B cell (primary cell): ENCODE data around the gene DGKB. TPM values are rescaled to one million over a fixed set of nuclear protein-coding genes. Genes with fewer than 3 reads are reported as not detected.

Source experiments
- ATAC-seq: fragments of 200-7000 bp; cut with Tn5 transposase; one replicate; pipeline ENCODE4 v1.10.0; 2021; ENCODE audit warnings: low read depth, mild to moderate bottlenecking, moderate number of reproducible peaks, moderate library complexity
- CTCF ChIA-PET: fragments of 350-600 bp; sonication (Branson Sonifier 250); formaldehyde crosslinking; loops from one replicate; lab custom pipeline; 2021; ENCODE audit warnings: antibody characterized with exemption, inconsistent platforms; lab: Charles Lee
- POLR2A ChIA-PET: fragments of 350-600 bp; sonication (Branson Sonifier 250); formaldehyde crosslinking; loops from one replicate; lab custom pipeline; 2021; ENCODE audit warnings: antibody characterized with exemption; lab: Charles Lee
- DNase-seq: peaks from one replicate; pipeline ENCODE4 v3.0.0; 2013
- H2AFZ ChIP-seq: 2 replicates; pipeline ENCODE4 v1.6.1; 2012; ENCODE audit warnings: mild to moderate bottlenecking, low read depth, low read length; ENCODE audit not compliant: insufficient read depth, poor library complexity, severe bottlenecking
- H3K27ac ChIP-seq, 2 donors: 1 replicate in 1 of 2; 2 replicates in 1 of 2; pipeline ENCODE4 v1.5.1; 2012 to 2013; ENCODE audit warnings: low read length in 2 of 2, mild to moderate bottlenecking in 2 of 2, moderate library complexity in 1 of 2
- H3K27me3 ChIP-seq, 4 experiments: fragments of 200-600 bp in 1 of 4; sonication (generic) in 1 of 4; replicated peaks in 1 of 4; 1 replicate in 2 of 4; 2 replicates in 2 of 4; pipeline versions ENCODE4 v1.6.1 to v1.7.0; 2013 to 2016; ENCODE audit warnings: low read length in 3 of 4, mild to moderate bottlenecking in 2 of 4, mixed read lengths in 1 of 4, moderate library complexity in 1 of 4; ENCODE audit not compliant: insufficient read depth in 4 of 4, control insufficient read depth in 3 of 4; ENCODE audit errors: control extremely low read depth in 1 of 4
- H3K36me3 ChIP-seq, 2 experiments: replicated peaks in 1 of 2; 1 replicate in 1 of 2; 2 replicates in 1 of 2; pipeline versions ENCODE4 v1.6.1 to v1.7.1; 2013; ENCODE audit warnings: low read length in 1 of 2; ENCODE audit not compliant: insufficient read depth in 2 of 2, control insufficient read depth in 1 of 2; ENCODE audit errors: control extremely low read depth in 1 of 2, extremely low read depth in 1 of 2
- H3K4me1 ChIP-seq, 2 donors: fragments of 200-600 bp in 1 of 2; sonication (generic) in 1 of 2; 1 replicate in 1 of 2; 2 replicates in 1 of 2; pipeline versions ENCODE4 v1.5.1 to v1.6.1; 2013 to 2017; ENCODE audit warnings: low read length in 2 of 2; ENCODE audit not compliant: control insufficient read depth in 2 of 2, insufficient read depth in 2 of 2
- H3K4me2 ChIP-seq: replicated peaks from 2 replicates; pipeline ENCODE3; 2012; ENCODE audit warnings: mild to moderate bottlenecking, low read depth, low read length; ENCODE audit not compliant: poor library complexity, severe bottlenecking
- H3K4me3 ChIP-seq, 5 experiments: fragments of 200-600 bp in 1 of 5; sonication (generic) in 1 of 5; 1 replicate in 3 of 5; 2 replicates in 2 of 5; pipeline versions ENCODE4 v1.5.1 to v1.7.0; 2011 to 2016; ENCODE audit warnings: low read length in 4 of 5, mild to moderate bottlenecking in 4 of 5, low read depth in 2 of 5, control low read depth in 1 of 5, moderate library complexity in 1 of 5; ENCODE audit not compliant: insufficient read depth in 1 of 5; ENCODE audit errors: control extremely low read depth in 1 of 5, extremely low read depth in 1 of 5
- H3K79me2 ChIP-seq: fragments of 200-600 bp; sonication (generic); one replicate; pipeline ENCODE4 v1.6.0; 2016; ENCODE audit warnings: low read length; ENCODE audit not compliant: control insufficient read depth, insufficient read depth
- H3K9ac ChIP-seq: fragments of 200-600 bp; sonication (generic); 2 replicates; pipeline ENCODE4 v1.6.1; 2017; ENCODE audit warnings: mild to moderate bottlenecking, low read length, moderate library complexity
- H3K9me3 ChIP-seq, 3 donors: one replicate each; pipeline versions ENCODE4 v1.6.1 to v1.7.1; 2013; ENCODE audit warnings: low read length in 2 of 3; ENCODE audit not compliant: control insufficient read depth in 2 of 3, insufficient read depth in 1 of 3; ENCODE audit errors: control extremely low read depth in 1 of 3
- H4K20me1 ChIP-seq: 2 replicates; pipeline ENCODE4 v1.6.0; 2012; ENCODE audit warnings: mild to moderate bottlenecking, low read length; ENCODE audit not compliant: insufficient read depth, control insufficient read depth, poor library complexity, severe bottlenecking
- H3K27ac Mint-ChIP-seq: one replicate; pipeline ENCODE4 v1.8.0; 2021; ENCODE audit warnings: mixed read lengths
- H3K27me3 Mint-ChIP-seq: one replicate; pipeline ENCODE4 v1.8.0; 2021; ENCODE audit warnings: mixed read lengths
- H3K4me1 Mint-ChIP-seq: one replicate; pipeline ENCODE4 v1.8.0; 2021; ENCODE audit warnings: mixed read lengths
- H3K4me3 Mint-ChIP-seq: one replicate; pipeline ENCODE4 v1.8.0; 2021; ENCODE audit warnings: mixed read lengths
- H3K9me3 Mint-ChIP-seq: one replicate; pipeline ENCODE4 v1.8.0; 2022; ENCODE audit warnings: mixed read lengths; ENCODE audit not compliant: insufficient read depth
- CTCF ChIP-seq: fragments of 200-600 bp; IDR thresholded peaks from one replicate; pipeline ENCODE4 v1.8.0; 2022; ENCODE audit warnings: antibody characterized with exemption, mild to moderate bottlenecking
- EZH2 ChIP-seq: IDR thresholded peaks from 2 replicates; pipeline ENCODE4 v1.6.1; 2012; ENCODE audit warnings: borderline replicate concordance, low read depth, mild to moderate bottlenecking, moderate library complexity, low read length; ENCODE audit not compliant: insufficient read depth, poor library complexity, severe bottlenecking
- WGBS: methylation state at CpG from one replicate; pipeline ENCODE4 v1.1.5; 2013; ENCODE audit warnings: missing lambda C conversion rate; ENCODE audit not compliant: insufficient coverage; 5-methylcytosine and 5-hydroxymethylcytosine counted together
- intact Hi-C: fragments of 100-400 bp; cut with micrococcal nuclease; formaldehyde crosslinking; loops from one replicate; pipeline ENCODE4 v1.10.0; 2022
- polyA plus RNA-seq: library from polyadenylated mRNA; depleted of rRNA; stranded (reverse); fragments of >200 nt; gene quantifications from 2 replicates; pipeline ENCODE4 v1.2.3, GENCODE V29; 2012
- total RNA-seq, 2 donors: library from RNA; stranded (reverse); fragments of 120-200 nt in 1 of 2; gene quantifications; 1 replicate in 1 of 2; 2 replicates in 1 of 2; pipeline versions ENCODE4 v1.2.3 to v1.2.4, GENCODE V29; 2013 to 2022

DGKB gene
- total and polyA plus RNA-seq, 2 donors (not counting 1 experiment from before 2014, with no cell fraction given): not detected

DNA sequence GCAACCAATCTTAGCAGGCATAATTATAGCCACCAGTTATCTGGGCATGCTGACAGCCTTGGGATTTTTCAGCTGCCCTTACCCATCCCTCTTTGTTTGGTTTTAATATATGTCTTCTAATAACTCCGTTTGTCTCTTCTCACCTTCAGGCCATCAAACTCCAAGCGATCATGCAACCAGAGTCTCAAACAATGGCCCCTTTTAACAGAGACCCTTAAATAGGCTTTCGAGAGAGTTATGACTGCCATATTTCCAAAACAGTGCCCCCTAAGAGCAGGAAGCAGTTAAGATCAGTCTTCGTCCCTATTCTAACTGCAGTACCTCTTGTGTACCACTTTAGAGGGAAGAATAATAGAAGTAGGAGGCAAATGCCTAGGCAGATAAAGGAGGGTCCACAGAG, 157.5 kb downstream of the DGKB start:
- Mint-ChIP-seq H3K27me3 (no peaks in the 10 kb centered on the region), H3K27ac (no peak overlapping the region), H3K4me1 (no peaks in the 10 kb centered on the region), H3K9me3 (peaks cover 9% of the 10 kb centered on the region), H3K4me3 (no peak overlapping the region)
- H3K9ac ChIP-seq: no peak overlapping the region
- no peaks in the 10 kb centered on the region for H3K27me3 ChIP-seq
- no peaks in the 10 kb centered on the region for H4K20me1 ChIP-seq
- no peak overlapping the region for H3K4me3 ChIP-seq
- H3K4me2 ChIP-seq: no peak overlapping the region
- H3K79me2 ChIP-seq: no peaks in the 10 kb centered on the region
- POLR2A ChIA-PET: no interaction called here
- DNase-seq (no peak), ATAC-seq (no peak)
- H3K4me1 ChIP-seq: no peaks in the 10 kb centered on the region
- CTCF ChIA-PET: no interaction called here
- H3K27ac ChIP-seq: no peak overlapping the region
- H3K9me3 ChIP-seq: peaks cover 0 to 13% (median 0%) of the 10 kb centered on the region in 3 donors
- H2AFZ ChIP-seq: no peak overlapping the region
- TF ChIP-seq EZH2 (no peak), CTCF (no peak)
- intact Hi-C loops: no loop called here
- H3K36me3 ChIP-seq: no peaks in the 10 kb centered on the region
- WGBS: 100% methylated on average over 1 of the region's 4 CpGs

DNA sequence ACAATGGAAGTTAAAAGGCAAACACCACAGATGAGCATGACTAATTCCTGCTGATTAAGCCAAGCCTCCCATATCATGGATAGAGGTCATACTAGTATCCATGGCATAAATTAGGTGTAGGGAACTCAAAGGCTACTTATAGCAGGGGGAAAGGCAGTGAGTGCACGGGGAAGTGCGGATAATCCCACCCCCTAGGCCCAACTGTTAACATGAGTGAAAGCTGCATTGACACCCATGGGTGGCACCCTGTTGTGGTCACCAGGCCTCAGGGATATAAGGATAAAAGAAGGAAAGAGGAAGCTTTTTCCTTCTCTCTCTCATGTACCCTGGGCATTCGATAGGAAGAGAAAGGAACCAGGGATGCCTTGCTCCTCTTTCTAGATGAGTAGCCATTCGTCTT, 161.9 kb downstream of the DGKB start:
- H4K20me1 ChIP-seq: no peaks in the 10 kb centered on the region
- Mint-ChIP-seq H3K4me3 (no peak overlapping the region), H3K4me1 (no peaks in the 10 kb centered on the region), H3K9me3 (peaks cover 9% of the 10 kb centered on the region), H3K27me3 (no peaks in the 10 kb centered on the region), H3K27ac (no peak overlapping the region)
- H3K36me3 ChIP-seq: no peaks in the 10 kb centered on the region
- WGBS: 100% methylated on average over 1 of the region's 4 CpGs
- DNase-seq (no peak), ATAC-seq (no peak)
- ChIA-PET CTCF (no interaction called here), POLR2A (no interaction called here)
- peaks cover 0 to 13% (median 5%) of the 10 kb centered on the region in 3 donors for H3K9me3 ChIP-seq
- intact Hi-C loops: no loop called here
- H3K27me3 ChIP-seq: no peaks in the 10 kb centered on the region
- no peak overlapping the region for H3K4me2 ChIP-seq
- no peak for TF ChIP-seq EZH2
- no peak for TF ChIP-seq CTCF
- H3K27ac ChIP-seq: no peak overlapping the region
- no peak overlapping the region for H2AFZ ChIP-seq
- H3K9ac ChIP-seq: no peak overlapping the region
- H3K4me1 ChIP-seq: no peaks in the 10 kb centered on the region
- no peak overlapping the region for H3K4me3 ChIP-seq
- H3K79me2 ChIP-seq: no peaks in the 10 kb centered on the region
